RPMI7951 (cell line): ENCODE measurements around the gene NUDT3. TPM values are rescaled to one million over a fixed set of nuclear protein-coding genes. Genes with fewer than 3 reads are reported as not detected.
A peak's percentile ranks its signal among the peaks of the same experiment; 100 is the strongest.
"Not testable (repeated sequence)": the region's sequence is repeated elsewhere in the genome, so short reads cannot be mapped to it uniquely, and the experiment has no call there.

ENCODE experiments used
- DNase-seq: peaks from one replicate; pipeline ENCODE4 v3.0.0-alpha.2; 2012; ENCODE audit warnings: low read depth
- total RNA-seq: library from RNA; depleted of rRNA; stranded (reverse); fragments of >200 nt; shearing (Covaris generic); gene quantifications from 2 replicates; pipeline ENCODE4 v1.2.3, GENCODE V29; 2014; rRNA removed

Gene NUDT3
- 18.0 and 19.1 TPM in 2 replicates for total RNA-seq

GRCh38 chr6:34392497-34393190, at the start of gene NUDT3:
NUDT3 (minus strand) TSS chr6:34392669; CDS start chr6:34392362, 307 bp downstream.
- peak; percentile 89 for DNase-seq

GRCh38 chr6:34441526-34441925, 49.1 kb upstream of the NUDT3 start:
- DNase-seq = no peak

- DNase-seq = no peak
Observed at GRCh38 chr6:34439442-34439841, 47.0 kb upstream of the NUDT3 start.

GRCh38 chr6:34438705-34439104, 46.2 kb upstream of the NUDT3 start:
- DNase-seq = no peak

- no peak for DNase-seq
Observed at GRCh38 chr6:34437644-34437970, 45.1 kb upstream of the NUDT3 start.

GRCh38 chr6:34436803-34437643, 44.6 kb upstream of the NUDT3 start:
- DNase-seq = no peak

GRCh38 chr6:34435916-34436315, 43.4 kb upstream of the NUDT3 start:
- DNase-seq = no peak

GRCh38 chr6:34425498-34426410, 33.3 kb upstream of the NUDT3 start, which contains the start of gene RPS10:
RPS10 (minus strand) TSS chr6:34426069; CDS start chr6:34425221, 848 bp downstream.
- DNase-seq = peak; percentile 90

GRCh38 chr6:34425132-34425497, 32.6 kb upstream of the NUDT3 start:
- no peak for DNase-seq

GRCh38 chr6:34424200-34425131, 32.0 kb upstream of the NUDT3 start:
- DNase-seq = no peak

GRCh38 chr6:34423254-34423653, 30.8 kb upstream of the NUDT3 start:
- no peak for DNase-seq

- DNase-seq = no peak
Observed at GRCh38 chr6:34418367-34418766, 25.9 kb upstream of the NUDT3 start.

GRCh38 chr6:34416877-34417371, 24.5 kb upstream of the NUDT3 start:
- DNase-seq = no peak

- peak; percentile 72 for DNase-seq
Observed at GRCh38 chr6:34414999-34415858, 22.8 kb upstream of the NUDT3 start.

- DNase-seq = no peak
Observed at GRCh38 chr6:34412643-34413214, 20.3 kb upstream of the NUDT3 start.

- DNase-seq = peak; percentile 38
Observed at GRCh38 chr6:34412016-34412415, 19.5 kb upstream of the NUDT3 start.

GRCh38 chr6:34407915-34408314, 15.4 kb upstream of the NUDT3 start:
- DNase-seq = not testable (repeated sequence)

GRCh38 chr6:34396518-34396917, 4.0 kb upstream of the NUDT3 start:
- no peak for DNase-seq

- DNase-seq = no peak
Observed at GRCh38 chr6:34393966-34394305, 1.5 kb upstream of the NUDT3 start.
